OCI-LY7 (cell line): ENCODE measurements around the gene PHF21B. TPM values are rescaled to one million over a fixed set of nuclear protein-coding genes. Genes with fewer than 3 reads are reported as not detected.

Experiments
- BruUV-seq: library from RNA; stranded (reverse); fragments of 400-500 nt; replicated peaks from 2 replicates; lab custom pipeline; 2021; lab: Mats Ljungman, UMichigan
- CTCF ChIA-PET: fragments of 300-600 bp; sonication (Branson Sonifier 250); formaldehyde crosslinking; loops from one replicate; lab custom pipeline; 2022; ENCODE audit warnings: antibody characterized with exemption; ENCODE audit not compliant: unreplicated experiment; lab: Charles Lee
- POLR2A ChIA-PET: fragments of 300-600 bp; sonication (Branson Sonifier 250); formaldehyde crosslinking; loops from one replicate; lab custom pipeline; 2022; ENCODE audit warnings: antibody characterized with exemption; lab: Charles Lee
- DNase-seq: peaks from one replicate; pipeline ENCODE4 v3.0.0-alpha.2; 2015; ENCODE audit warnings: low spot score
- H2AFZ ChIP-seq: fragments of 200-600 bp; sonication (generic), shearing (Covaris generic); 2 replicates; pipeline ENCODE4 v1.6.1; 2014; ENCODE audit warnings: mild to moderate bottlenecking, antibody characterized with exemption, low read length, moderate library complexity
- H3K27ac ChIP-seq: fragments of 200-600 bp; sonication (generic); 2 replicates; pipeline ENCODE4 v1.5.1; 2014; ENCODE audit warnings: mixed run types, low read depth, mild to moderate bottlenecking, moderate library complexity, low read length, inconsistent platforms; ENCODE audit not compliant: poor library complexity, severe bottlenecking
- H3K36me3 ChIP-seq: fragments of 200-600 bp; sonication (generic); 2 replicates; pipeline ENCODE4 v1.6.1; 2014; ENCODE audit warnings: mild to moderate bottlenecking, antibody characterized with exemption, low read length, moderate library complexity, mixed read lengths; ENCODE audit not compliant: insufficient read depth
- H3K4me1 ChIP-seq: fragments of 200-600 bp; sonication (generic); 2 replicates; pipeline ENCODE4 v1.5.1; 2014; ENCODE audit warnings: mild to moderate bottlenecking, low read length; ENCODE audit not compliant: insufficient read depth, poor library complexity, severe bottlenecking
- H3K4me2 ChIP-seq: fragments of 200-600 bp; sonication (generic); 2 replicates; pipeline ENCODE4 v1.6.1; 2014; ENCODE audit warnings: mild to moderate bottlenecking, low read length
- H3K4me3 ChIP-seq: fragments of 200-600 bp; sonication (generic); 2 replicates; pipeline ENCODE4 v1.5.1; 2014; ENCODE audit warnings: mild to moderate bottlenecking, low read depth, low read length; ENCODE audit not compliant: poor library complexity, severe bottlenecking
- H3K79me2 ChIP-seq: fragments of 200-600 bp; sonication (generic); 2 replicates; pipeline ENCODE4 v1.6.1; 2016; ENCODE audit warnings: low read depth, mild to moderate bottlenecking, low read length, moderate library complexity, mixed read lengths; ENCODE audit not compliant: insufficient read depth
- H3K9me2 ChIP-seq: fragments of 200-600 bp; sonication (generic); 2 replicates; pipeline ENCODE4 v1.6.1; 2016; ENCODE audit warnings: mild to moderate bottlenecking, low read length, mixed read lengths; ENCODE audit not compliant: insufficient read depth
- H3K9me3 ChIP-seq: fragments of 200-600 bp; sonication (generic); 2 replicates; pipeline ENCODE4 v1.6.1; 2014; ENCODE audit warnings: mild to moderate bottlenecking, mixed run types, low read length, mixed read lengths
- H4K20me1 ChIP-seq: fragments of 200-600 bp; sonication (generic); 2 replicates; pipeline ENCODE4 v1.6.1; 2014; ENCODE audit warnings: mild to moderate bottlenecking, antibody characterized with exemption, low read length, moderate library complexity, mixed read lengths; ENCODE audit not compliant: insufficient read depth
- EZH2phosphoT487 ChIP-seq: fragments of 200-600 bp; sonication (generic); IDR thresholded peaks from 2 replicates; pipeline ENCODE4 v1.6.1; 2018; ENCODE audit warnings: low read depth, borderline replicate concordance, mild to moderate bottlenecking, mixed run types, antibody characterized with exemption, low read length, moderate library complexity, mixed read lengths
- intact Hi-C: fragments of 100-400 bp; cut with micrococcal nuclease; formaldehyde crosslinking; loops from one replicate; pipeline ENCODE4 v1.10.0; 2022; ENCODE audit not compliant: unreplicated experiment
- total RNA-seq, 2 experiments: library from RNA; depleted of rRNA in 1 of 2; stranded (reverse); fragments of >200 nt in 1 of 2; shearing (Covaris generic) in 1 of 2; gene quantifications; 2 replicates each; pipeline ENCODE4 v1.2.3, GENCODE V29; 2014 to 2022
- TF ChIP-seq, protein P1 (sequence below): fragments of 200-600 bp; sonication (generic); conservative IDR thresholded peaks from 2 replicates; pipeline ENCODE4 v1.5.1; 2014; ENCODE audit warnings: mild to moderate bottlenecking, antibody characterized with exemption, low read length, moderate library complexity, mixed read lengths

PHF21B gene
- total RNA-seq, 2 experiments from 2014 or later: 9.4 to 12.4 TPM

DNA sequence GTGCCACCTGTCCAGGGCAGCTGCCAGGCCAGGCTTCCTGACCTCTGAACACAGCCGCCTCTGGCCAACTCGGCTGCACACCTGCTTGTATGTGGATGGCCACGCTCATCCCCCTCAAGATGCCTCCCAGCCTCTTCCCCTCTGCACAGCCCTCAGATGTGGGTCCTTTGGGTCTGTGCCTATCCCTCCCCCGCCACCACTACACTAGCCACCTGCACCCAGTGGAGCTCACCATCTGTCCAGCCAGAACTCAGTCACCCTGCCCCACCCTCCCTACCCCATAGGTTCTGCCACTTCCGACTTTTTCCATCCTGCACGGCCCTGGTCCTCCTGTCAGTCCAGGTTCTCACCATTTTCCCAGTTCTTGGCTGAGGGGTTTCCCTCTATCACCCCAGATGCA is 44.6 kb downstream of the PHF21B start:
- no peaks in the 10 kb centered on the region for H3K79me2 ChIP-seq
- DNase-seq: no peak
- H3K4me3 ChIP-seq: no peak overlapping the region
- H3K9me2 ChIP-seq: no peaks in the 10 kb centered on the region
- ChIA-PET POLR2A (no interaction called here), CTCF (no interaction called here)
- no TSS peak for BruUV-seq
- no peaks in the 10 kb centered on the region for H4K20me1 ChIP-seq
- no peak overlapping the region for H3K4me2 ChIP-seq
- no peaks in the 10 kb centered on the region for H3K9me3 ChIP-seq
- intact Hi-C loops: no loop called here
- no peak overlapping the region for H3K27ac ChIP-seq
- H3K36me3 ChIP-seq: no peaks in the 10 kb centered on the region
- TF ChIP-seq, protein P1, sequence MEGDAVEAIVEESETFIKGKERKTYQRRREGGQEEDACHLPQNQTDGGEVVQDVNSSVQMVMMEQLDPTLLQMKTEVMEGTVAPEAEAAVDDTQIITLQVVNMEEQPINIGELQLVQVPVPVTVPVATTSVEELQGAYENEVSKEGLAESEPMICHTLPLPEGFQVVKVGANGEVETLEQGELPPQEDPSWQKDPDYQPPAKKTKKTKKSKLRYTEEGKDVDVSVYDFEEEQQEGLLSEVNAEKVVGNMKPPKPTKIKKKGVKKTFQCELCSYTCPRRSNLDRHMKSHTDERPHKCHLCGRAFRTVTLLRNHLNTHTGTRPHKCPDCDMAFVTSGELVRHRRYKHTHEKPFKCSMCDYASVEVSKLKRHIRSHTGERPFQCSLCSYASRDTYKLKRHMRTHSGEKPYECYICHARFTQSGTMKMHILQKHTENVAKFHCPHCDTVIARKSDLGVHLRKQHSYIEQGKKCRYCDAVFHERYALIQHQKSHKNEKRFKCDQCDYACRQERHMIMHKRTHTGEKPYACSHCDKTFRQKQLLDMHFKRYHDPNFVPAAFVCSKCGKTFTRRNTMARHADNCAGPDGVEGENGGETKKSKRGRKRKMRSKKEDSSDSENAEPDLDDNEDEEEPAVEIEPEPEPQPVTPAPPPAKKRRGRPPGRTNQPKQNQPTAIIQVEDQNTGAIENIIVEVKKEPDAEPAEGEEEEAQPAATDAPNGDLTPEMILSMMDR: no peak
- no peak for TF ChIP-seq EZH2phosphoT487
- H3K4me1 ChIP-seq: no peaks in the 10 kb centered on the region
- no peak overlapping the region for H2AFZ ChIP-seq

DNA sequence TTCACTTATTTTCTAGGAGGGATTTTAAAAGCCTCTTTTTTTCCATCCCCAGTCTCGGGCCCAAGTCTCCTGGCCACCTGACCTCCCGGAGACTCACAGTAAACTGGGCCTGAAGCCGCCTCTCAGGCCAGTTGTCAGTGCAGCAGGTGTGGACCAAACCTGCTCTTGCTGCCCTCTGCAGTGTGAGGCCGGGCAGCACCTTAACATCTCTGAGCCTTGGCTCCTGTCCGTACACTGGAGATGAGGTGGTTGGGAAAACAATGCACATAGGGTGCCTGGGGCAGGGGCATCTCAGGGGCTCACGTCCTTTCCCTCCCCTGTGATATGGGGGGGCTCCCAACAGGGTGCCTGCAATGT is 45.1 kb downstream of the PHF21B start:
- Histone ChIP-seq H3K27ac (no peak overlapping the region), H3K36me3 (no peaks in the 10 kb centered on the region), H3K9me3 (no peaks in the 10 kb centered on the region), H3K4me2 (no peak overlapping the region), H3K9me2 (no peaks in the 10 kb centered on the region), H2AFZ (no peak overlapping the region), H3K79me2 (no peaks in the 10 kb centered on the region), H4K20me1 (no peaks in the 10 kb centered on the region), H3K4me3 (no peak overlapping the region), H3K4me1 (no peaks in the 10 kb centered on the region)
- TF ChIP-seq, protein P1: no peak
- no peak for TF ChIP-seq EZH2phosphoT487
- POLR2A ChIA-PET: no interaction called here
- intact Hi-C loops: no loop called here
- CTCF ChIA-PET: no interaction called here
- no TSS peak for BruUV-seq
- no peak for DNase-seq

DNA sequence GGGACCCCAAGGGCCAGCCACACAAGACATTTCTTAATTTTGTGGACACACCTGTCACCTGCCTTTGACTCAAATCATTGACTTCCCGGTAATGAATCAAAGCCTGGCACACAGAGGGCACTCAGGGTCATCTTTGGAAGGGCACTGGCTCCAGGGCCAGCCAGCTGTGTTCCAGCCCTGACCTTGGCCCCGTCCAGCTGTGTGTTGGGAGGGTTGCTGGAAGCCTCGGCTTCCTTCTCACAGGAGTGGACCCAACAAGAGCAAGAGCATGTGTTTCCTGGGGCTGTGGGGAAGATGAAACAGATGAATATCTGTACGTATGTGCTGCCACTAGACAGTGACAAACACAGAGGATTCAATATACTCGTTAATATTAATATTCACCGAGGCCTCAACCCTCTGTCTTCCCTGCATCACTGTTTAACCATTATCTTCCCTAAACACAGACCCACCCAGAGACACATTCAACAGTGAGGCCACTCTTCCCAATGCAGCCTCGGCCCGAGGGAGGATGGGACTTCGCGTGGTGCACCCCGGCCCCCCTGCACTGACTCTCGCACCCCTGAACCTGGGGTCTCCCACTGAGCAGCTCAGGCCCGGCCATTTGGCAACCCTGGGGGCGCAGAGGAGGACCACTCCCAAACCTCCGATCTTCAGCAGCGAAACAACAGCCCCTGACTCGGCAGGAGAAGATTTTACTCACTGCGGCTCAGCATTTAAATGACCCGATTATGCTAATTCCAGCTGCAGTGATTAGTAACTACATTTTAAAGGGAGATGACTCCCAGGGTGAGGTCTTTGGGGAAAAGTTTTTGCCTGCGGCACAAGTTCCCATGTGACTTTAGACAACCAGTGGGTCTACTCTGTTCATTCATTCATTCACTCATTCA is 45.7 kb downstream of the PHF21B start:
- Histone ChIP-seq H4K20me1 (no peaks in the 10 kb centered on the region), H3K9me3 (no peaks in the 10 kb centered on the region), H3K4me3 (no peak overlapping the region), H3K9me2 (no peaks in the 10 kb centered on the region), H3K27ac (no peak overlapping the region), H2AFZ (no peak overlapping the region), H3K36me3 (no peaks in the 10 kb centered on the region), H3K4me1 (no peaks in the 10 kb centered on the region), H3K4me2 (no peak overlapping the region), H3K79me2 (no peaks in the 10 kb centered on the region)
- DNase-seq: no peak
- POLR2A ChIA-PET: no interaction called here
- intact Hi-C loops: no loop called here
- no peak for TF ChIP-seq EZH2phosphoT487
- TF ChIP-seq, protein P1: no peak
- no TSS peak for BruUV-seq
- CTCF ChIA-PET: no interaction called here
